GM12865 (cell line): ENCODE measurements around the gene GNB5.

Source experiments
- DNase-seq: peaks from one replicate; pipeline ENCODE4 v3.0.0; 2010; ENCODE audit warnings: low read depth
- H3K4me3 ChIP-seq: 2 replicates; pipeline ENCODE4 v1.5.1; 2011; ENCODE audit warnings: mild to moderate bottlenecking, low read depth, low read length, control low read depth
- CTCF ChIP-seq: IDR thresholded peaks from 2 replicates; pipeline ENCODE4 v1.5.1; 2011; ENCODE audit warnings: low read length, control low read depth, low read depth, inconsistent platforms; ENCODE audit not compliant: insufficient read depth; ENCODE audit errors: missing control alignments

The GNB5 gene

GRCh38 chr15:52113235-52113634 is 78.0 kb downstream of the GNB5 start:
- H3K4me3 ChIP-seq, result 0 out of 2 replicates have a peak overlapping the region, but pooled peaks have one; percentile 45
- no peak for DNase-seq
- TF ChIP-seq CTCF, result no peak

- no peak for TF ChIP-seq CTCF
- DNase-seq, result peak; percentile 57
- H3K4me3 ChIP-seq, result peak overlapping the region; percentile 45
Measured at GRCh38 chr15:52112203-52112750, 78.9 kb downstream of the GNB5 start.

GRCh38 chr15:52111517-52112202 is 79.5 kb downstream of the GNB5 start:
- no peak for TF ChIP-seq CTCF
- peak overlapping the region; percentile 45 for H3K4me3 ChIP-seq
- DNase-seq, result peak; percentile 35

GRCh38 chr15:52109559-52110451 is 81.4 kb downstream of the GNB5 start:
- TF ChIP-seq CTCF, result no peak
- peak; percentile 87 for DNase-seq
- peak overlapping the region; percentile 45 for H3K4me3 ChIP-seq

- no peak for TF ChIP-seq CTCF
- no peak overlapping the region for H3K4me3 ChIP-seq
- DNase-seq, result no peak
Measured at GRCh38 chr15:52107238-52107637, 84.0 kb downstream of the GNB5 start.

- no peak for TF ChIP-seq CTCF
Measured at GRCh38 chr15:52106641-52107040, 84.6 kb downstream of the GNB5 start.

More at GRCh38 chr15:52106641-52107040, 84.6 kb downstream of the GNB5 start:
- DNase-seq, result no peak
- H3K4me3 ChIP-seq, result no peak overlapping the region
